ENCODE measurements around the gene DTYMK. TPM values are rescaled to one million over a fixed set of nuclear protein-coding genes. Genes with fewer than 3 reads are reported as not detected.

DTYMK gene
- total and polyA plus RNA-seq, 4 experiments from 2014 or later = 18.8 to 50.3 (median 24.1) TPM

DNA sequence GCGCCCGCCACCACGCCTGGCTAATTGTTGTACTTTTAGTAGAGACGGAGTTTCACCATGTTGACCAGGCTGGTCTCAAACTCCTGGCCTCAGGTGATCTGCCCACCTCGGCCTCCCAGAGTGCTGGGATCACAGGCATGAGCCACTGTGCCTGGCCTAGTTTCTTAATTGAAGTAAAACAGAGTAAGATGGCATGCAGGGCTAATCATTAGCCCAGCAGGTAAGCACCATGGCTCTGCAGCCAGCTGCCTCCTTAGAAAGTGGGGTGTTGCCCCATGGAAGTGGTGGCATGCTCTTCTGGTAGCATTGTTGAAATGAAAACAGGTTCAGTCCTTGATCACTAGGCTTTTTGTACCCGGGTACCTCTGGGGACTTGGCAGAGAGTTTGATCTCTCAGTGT, 36.7 kb downstream of the DTYMK start:
- no peaks in the 10 kb centered on the region for H3K27me3 ChIP-seq (ENCODE audit: insufficient read depth, low read length)
- H3K4me3 Mint-ChIP-seq = no peak overlapping the region
- CTCF ChIA-PET (ENCODE audit: partially characterized antibody) = no interaction called here
- no peaks in the 10 kb centered on the region for H3K9me3 Mint-ChIP-seq
- H3K27ac Mint-ChIP-seq = no peak overlapping the region
- no peak overlapping the region for H3K4me3 ChIP-seq (ENCODE audit: low read length in 2 of 2)
- peaks cover 14 to 31% of the 10 kb centered on the region in 2 donors for H3K36me3 Mint-ChIP-seq
- H3K27ac ChIP-seq (ENCODE audit: low read depth, low read length) = no peak overlapping the region
- H3K36me3 ChIP-seq (ENCODE audit: insufficient read depth, low read length) = peaks cover 33% of the 10 kb centered on the region
- H3K27me3 Mint-ChIP-seq = no peaks in the 10 kb centered on the region
- no peaks in the 10 kb centered on the region for H3K9me3 ChIP-seq (ENCODE audit: control insufficient read depth in 1 of 2, low read length in 2 of 2)
- peaks cover 7 to 24% (median 10%) of the 10 kb centered on the region in 4 donors for H3K4me1 Mint-ChIP-seq
- H3K4me1 ChIP-seq (ENCODE audit: insufficient read depth, low read length) = no peaks in the 10 kb centered on the region
- intact Hi-C loops (cut with micrococcal nuclease) = no loop called here
- no peak for DNase-seq
- POLR2A ChIA-PET (ENCODE audit: partially characterized antibody) = interaction anchor here (0.7 kb wide), 1 partner anchor 1093 kb away, joined by 4 read pairs; no protein-coding TSS in a partner anchor

DNA sequence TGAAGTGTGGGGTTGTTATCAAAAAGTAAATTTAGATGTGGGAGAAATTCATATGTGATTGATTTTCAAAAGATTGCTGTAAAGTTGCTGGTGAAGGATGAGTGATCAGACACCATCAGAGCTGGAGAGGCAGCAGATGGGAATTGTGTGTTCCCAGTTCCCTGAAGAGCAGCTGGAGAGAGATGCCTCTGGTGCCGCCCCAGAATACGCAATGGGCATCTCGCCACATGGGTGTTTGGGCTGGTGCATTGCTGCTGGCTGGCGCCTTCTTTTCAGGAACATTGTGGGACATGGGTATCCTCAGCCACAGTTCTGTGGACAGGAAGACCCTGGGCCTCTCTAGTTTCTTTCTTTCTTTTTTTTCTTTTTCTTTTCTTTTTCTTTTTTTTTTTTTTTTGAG, 37.2 kb downstream of the DTYMK start:
- Mint-ChIP-seq H3K4me3 (no peak overlapping the region), H3K27me3 (no peaks in the 10 kb centered on the region), H3K36me3 (peaks cover 11 to 27% of the 10 kb centered on the region in 2 donors), H3K9me3 (no peaks in the 10 kb centered on the region), H3K27ac (no peak overlapping the region), H3K4me1 (peaks cover 7 to 27% (median 10%) of the 10 kb centered on the region in 4 donors)
- Histone ChIP-seq H3K27me3 (ENCODE audit: insufficient read depth, low read length) (no peaks in the 10 kb centered on the region), H3K4me1 (ENCODE audit: insufficient read depth, low read length) (no peaks in the 10 kb centered on the region), H3K36me3 (ENCODE audit: insufficient read depth, low read length) (peaks cover 28% of the 10 kb centered on the region), H3K9me3 (ENCODE audit: control insufficient read depth in 1 of 2, low read length in 2 of 2) (no peaks in the 10 kb centered on the region), H3K27ac (ENCODE audit: low read depth, low read length) (no peak overlapping the region), H3K4me3 (ENCODE audit: low read length in 2 of 2) (no peak overlapping the region)
- intact Hi-C loops (cut with micrococcal nuclease) = no loop called here
- POLR2A ChIA-PET (ENCODE audit: partially characterized antibody) = interaction anchor here (0.7 to 0.9 kb wide), 2 partner anchors 11 to 1093 kb away, joined by 4 read pairs; partner anchors contain the start of gene ATG4B
- no peak for DNase-seq
- CTCF ChIA-PET (ENCODE audit: partially characterized antibody) = no interaction called here

DNA sequence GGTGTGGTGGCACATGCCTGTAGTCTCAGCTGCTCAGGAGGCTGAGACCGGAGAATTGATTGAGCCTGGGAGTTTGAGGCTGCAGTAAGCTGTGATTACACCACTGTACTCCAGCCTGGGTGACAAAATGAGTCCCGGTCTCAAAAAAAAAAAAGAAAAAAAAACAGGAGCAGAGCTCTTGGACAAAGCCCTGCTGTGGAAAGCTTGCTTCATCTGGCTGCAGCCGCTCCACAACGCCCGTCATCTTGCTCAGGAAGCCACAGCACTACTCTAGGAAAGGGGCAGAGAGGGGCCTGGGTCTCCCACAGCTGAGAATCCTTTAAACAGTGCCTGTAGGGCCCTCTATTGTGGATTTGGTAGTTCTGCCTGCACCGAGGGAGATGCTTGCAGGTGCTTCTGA, 38.2 kb downstream of the DTYMK start:
- DNase-seq = no peak
- Mint-ChIP-seq H3K27me3 (no peaks in the 10 kb centered on the region), H3K4me1 (peaks cover 8 to 34% (median 11%) of the 10 kb centered on the region in 4 donors), H3K36me3 (peaks cover 11 to 23% of the 10 kb centered on the region in 2 donors), H3K9me3 (no peaks in the 10 kb centered on the region), H3K27ac (peak overlapping the region in 2 of 7 donors; percentile 47 to 53), H3K4me3 (no peak overlapping the region)
- ChIA-PET POLR2A (ENCODE audit: partially characterized antibody) (interaction anchor here (0.9 kb wide), 1 partner anchor 10 kb away, joined by 4 read pairs; the partner anchor contains the start of gene ATG4B), CTCF (ENCODE audit: partially characterized antibody) (interaction anchor here (0.6 to 0.8 kb wide), 2 partner anchors 10 to 452 kb away, joined by 3 to 4 read pairs; no protein-coding TSS in a partner anchor)
- Histone ChIP-seq H3K9me3 (ENCODE audit: control insufficient read depth in 1 of 2, low read length in 2 of 2) (no peaks in the 10 kb centered on the region), H3K36me3 (ENCODE audit: insufficient read depth, low read length) (peaks cover 25% of the 10 kb centered on the region), H3K4me3 (ENCODE audit: low read length in 2 of 2) (no peak overlapping the region), H3K27me3 (ENCODE audit: insufficient read depth, low read length) (no peaks in the 10 kb centered on the region), H3K4me1 (ENCODE audit: insufficient read depth, low read length) (no peaks in the 10 kb centered on the region), H3K27ac (ENCODE audit: low read depth, low read length) (no peak overlapping the region)
- intact Hi-C loops (cut with micrococcal nuclease) = no loop called here

DNA sequence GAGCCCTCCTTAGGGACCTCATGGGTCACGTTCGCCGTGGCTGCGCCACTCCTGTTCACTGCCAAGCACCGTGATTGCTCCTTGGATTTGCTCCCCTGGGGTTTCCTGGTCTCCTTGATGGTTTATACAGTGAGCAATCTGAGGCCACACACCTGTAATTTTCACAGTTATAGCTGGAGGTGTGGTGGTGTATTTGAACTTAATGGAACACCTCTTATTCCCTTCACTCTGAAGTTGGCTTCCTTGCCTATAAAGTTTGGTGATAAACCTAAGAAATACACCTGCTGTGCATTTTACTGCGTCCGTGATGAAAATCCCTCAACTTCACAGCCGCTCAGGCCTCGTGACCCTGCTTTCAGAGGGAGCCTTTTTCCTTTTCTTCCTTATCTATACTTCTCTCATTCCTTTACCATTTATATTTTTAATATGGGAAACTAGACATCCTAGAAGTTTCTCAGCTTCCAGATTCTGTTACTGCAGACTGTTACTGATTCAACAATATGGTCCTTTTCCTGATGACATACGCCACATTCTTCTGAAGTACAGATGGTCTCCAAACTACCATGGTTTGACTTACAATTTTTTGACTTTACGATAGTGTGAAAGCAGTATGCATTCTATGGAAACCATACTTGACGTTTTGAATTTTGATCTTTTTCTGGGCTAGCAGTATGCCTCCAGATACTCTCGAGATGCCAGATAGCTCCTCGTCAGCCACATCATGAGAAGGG, 40.5 kb downstream of the DTYMK start:
- CTCF ChIA-PET (ENCODE audit: partially characterized antibody) = interaction anchor here (1.1 to 1.3 kb wide), 2 partner anchors 12 to 15 kb away, joined by 3 to 5 read pairs; no protein-coding TSS in a partner anchor
- H3K27me3 Mint-ChIP-seq = no peaks in the 10 kb centered on the region
- no peak overlapping the region for H3K27ac Mint-ChIP-seq

DNA sequence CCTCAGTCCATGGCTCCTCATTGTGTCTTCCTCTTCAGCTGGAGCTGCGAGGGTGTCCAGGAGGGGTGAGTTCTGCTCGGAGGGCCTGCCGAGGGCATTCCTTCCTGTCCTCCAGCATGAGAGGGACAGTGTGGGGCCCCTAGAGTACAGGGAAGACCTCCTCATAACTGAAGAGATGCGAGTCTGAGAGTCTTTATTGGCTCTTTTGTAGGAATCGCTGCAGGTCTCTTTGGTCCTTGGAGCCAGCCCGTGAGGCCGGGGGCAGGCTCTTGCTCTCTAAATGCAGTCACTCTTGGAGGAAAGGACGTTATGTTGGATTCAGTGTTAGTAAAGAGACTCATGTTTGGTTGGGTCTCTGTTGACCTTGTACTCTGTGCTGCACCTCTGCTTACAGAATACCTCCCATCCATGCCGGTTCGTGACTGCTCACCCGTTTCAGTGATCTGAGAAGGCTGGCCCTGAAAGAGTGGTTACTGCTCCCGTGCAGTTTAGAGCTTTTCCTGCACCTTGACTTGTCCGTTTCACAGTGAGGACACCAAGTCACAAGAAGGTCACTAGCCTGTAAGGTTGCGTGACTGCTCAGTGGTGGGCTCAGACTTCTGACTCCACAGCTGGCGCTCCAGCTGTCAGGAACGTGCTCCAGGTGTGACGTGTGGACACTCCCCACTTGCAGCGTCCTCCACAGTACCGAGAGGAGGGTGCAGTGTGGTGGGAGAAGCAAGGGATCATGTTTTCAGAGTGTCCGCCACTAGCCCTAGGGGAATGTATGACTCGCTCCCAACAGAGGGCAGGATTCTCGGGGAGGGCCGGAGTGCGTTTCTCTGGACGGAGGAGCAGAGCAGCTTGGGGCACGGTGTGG, 41.3 kb downstream of the DTYMK start:
- no peaks in the 10 kb centered on the region for H3K9me3 ChIP-seq (ENCODE audit: control insufficient read depth in 1 of 2, low read length in 2 of 2)
- H3K4me1 ChIP-seq (ENCODE audit: insufficient read depth, low read length) = peaks cover 4% of the 10 kb centered on the region
- Mint-ChIP-seq H3K27me3 (no peaks in the 10 kb centered on the region), H3K4me3 (no peak overlapping the region), H3K9me3 (no peaks in the 10 kb centered on the region), H3K4me1 (peaks cover 20 to 58% (median 29%) of the 10 kb centered on the region in 4 donors), H3K27ac (no peak overlapping the region), H3K36me3 (peaks cover 0 to 2% of the 10 kb centered on the region in 2 donors)
- no peaks in the 10 kb centered on the region for H3K27me3 ChIP-seq (ENCODE audit: insufficient read depth, low read length)
- no peak overlapping the region for H3K27ac ChIP-seq (ENCODE audit: low read depth, low read length)
- no peak for DNase-seq
- intact Hi-C loops (cut with micrococcal nuclease) = no loop called here
- CTCF ChIA-PET (ENCODE audit: partially characterized antibody) = interaction anchor here (1.0 kb wide), 1 partner anchor 20 kb away, joined by 3 read pairs; no protein-coding TSS in a partner anchor
- H3K4me3 ChIP-seq (ENCODE audit: low read length in 2 of 2) = no peak overlapping the region
- POLR2A ChIA-PET (ENCODE audit: partially characterized antibody) = no interaction called here
- H3K36me3 ChIP-seq (ENCODE audit: insufficient read depth, low read length) = no peaks in the 10 kb centered on the region

More for the DNA sequence above, 40.5 kb downstream of the DTYMK start:
- POLR2A ChIA-PET (ENCODE audit: partially characterized antibody) = no interaction called here
- H3K4me1 Mint-ChIP-seq = peaks cover 13 to 50% (median 21%) of the 10 kb centered on the region in 4 donors
- no peak for DNase-seq
- Histone ChIP-seq H3K27me3 (ENCODE audit: insufficient read depth, low read length) (no peaks in the 10 kb centered on the region), H3K9me3 (ENCODE audit: control insufficient read depth in 1 of 2, low read length in 2 of 2) (no peaks in the 10 kb centered on the region), H3K27ac (ENCODE audit: low read depth, low read length) (no peak overlapping the region), H3K4me3 (ENCODE audit: low read length in 2 of 2) (no peak overlapping the region), H3K36me3 (ENCODE audit: insufficient read depth, low read length) (peaks cover 4% of the 10 kb centered on the region), H3K4me1 (ENCODE audit: insufficient read depth, low read length) (no peaks in the 10 kb centered on the region)
- no peaks in the 10 kb centered on the region for H3K9me3 Mint-ChIP-seq
- intact Hi-C loops (cut with micrococcal nuclease) = no loop called here
- H3K36me3 Mint-ChIP-seq = peaks cover 3% of the 10 kb centered on the region in 2 donors
- H3K4me3 Mint-ChIP-seq = no peak overlapping the region

DNA sequence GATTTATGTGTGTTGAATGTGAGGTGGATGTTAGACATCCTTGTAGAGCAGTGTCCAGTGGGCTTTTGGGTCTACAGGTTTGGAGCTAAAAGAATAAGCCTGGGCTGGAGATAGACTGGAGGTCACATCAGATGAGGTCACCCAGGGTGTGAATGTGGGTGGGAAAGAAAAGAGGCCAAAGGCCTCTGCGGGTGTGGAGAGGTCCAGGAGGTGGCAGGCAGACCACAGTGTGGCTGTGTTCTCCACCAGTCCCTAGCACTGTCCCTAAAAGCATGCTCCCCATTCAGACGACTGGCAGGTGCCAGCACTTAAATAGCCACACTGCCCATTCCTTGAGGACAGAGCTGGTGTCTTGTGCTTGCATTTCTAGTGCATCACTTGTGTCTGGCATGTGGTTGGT, 45.0 kb downstream of the DTYMK start:
- Mint-ChIP-seq H3K9me3 (no peaks in the 10 kb centered on the region), H3K4me3 (no peak overlapping the region), H3K4me1 (peaks cover 33 to 64% (median 44%) of the 10 kb centered on the region in 4 donors), H3K27ac (peak overlapping the region in 4 of 7 donors; percentile 2 to 90 (median 44)), H3K36me3 (peaks cover 0 to 8% of the 10 kb centered on the region in 2 donors), H3K27me3 (no peaks in the 10 kb centered on the region)
- intact Hi-C loops (cut with micrococcal nuclease) = no loop called here
- H3K36me3 ChIP-seq (ENCODE audit: insufficient read depth, low read length) = no peaks in the 10 kb centered on the region
- no peaks in the 10 kb centered on the region for H3K27me3 ChIP-seq (ENCODE audit: insufficient read depth, low read length)
- CTCF ChIA-PET (ENCODE audit: partially characterized antibody) = interaction anchor here (1.1 to 1.3 kb wide), 3 partner anchors 17 to 54 kb away, joined by 3 to 4 read pairs (median 3); partner anchors contain the start of gene DTYMK
- H3K4me1 ChIP-seq (ENCODE audit: insufficient read depth, low read length) = peaks cover 26% of the 10 kb centered on the region
- no peak overlapping the region for H3K4me3 ChIP-seq (ENCODE audit: low read length in 2 of 2)
- POLR2A ChIA-PET (ENCODE audit: partially characterized antibody) = interaction anchor here (0.9 kb wide), 1 partner anchor 26 kb away, joined by 4 read pairs; no protein-coding TSS in a partner anchor
- no peaks in the 10 kb centered on the region for H3K9me3 ChIP-seq (ENCODE audit: control insufficient read depth in 1 of 2, low read length in 2 of 2)
- no peak for DNase-seq
- H3K27ac ChIP-seq (ENCODE audit: low read depth, low read length) = no peak overlapping the region
